OCI-LY7 (cell line): ENCODE data around the gene TWSG1. TPM values are rescaled to one million over a fixed set of nuclear protein-coding genes. Genes with fewer than 3 reads are reported as not detected.

Experiments
- BruUV-seq: library from RNA; stranded (reverse); fragments of 400-500 nt; replicated peaks from 2 replicates; lab custom pipeline; 2021; lab: Mats Ljungman, UMichigan
- CTCF ChIA-PET: fragments of 300-600 bp; sonication (Branson Sonifier 250); formaldehyde crosslinking; loops from one replicate; lab custom pipeline; 2022; ENCODE audit warnings: antibody characterized with exemption; ENCODE audit not compliant: unreplicated experiment; lab: Charles Lee
- POLR2A ChIA-PET: fragments of 300-600 bp; sonication (Branson Sonifier 250); formaldehyde crosslinking; loops from one replicate; lab custom pipeline; 2022; ENCODE audit warnings: antibody characterized with exemption; lab: Charles Lee
- DNase-seq: peaks from one replicate; pipeline ENCODE4 v3.0.0-alpha.2; 2015; ENCODE audit warnings: low spot score
- H2AFZ ChIP-seq: fragments of 200-600 bp; sonication (generic), shearing (Covaris generic); 2 replicates; pipeline ENCODE4 v1.6.1; 2014; ENCODE audit warnings: mild to moderate bottlenecking, antibody characterized with exemption, low read length, moderate library complexity
- H3K27ac ChIP-seq: fragments of 200-600 bp; sonication (generic); 2 replicates; pipeline ENCODE4 v1.5.1; 2014; ENCODE audit warnings: mixed run types, low read depth, mild to moderate bottlenecking, moderate library complexity, low read length, inconsistent platforms; ENCODE audit not compliant: poor library complexity, severe bottlenecking
- H3K36me3 ChIP-seq: fragments of 200-600 bp; sonication (generic); 2 replicates; pipeline ENCODE4 v1.6.1; 2014; ENCODE audit warnings: mild to moderate bottlenecking, antibody characterized with exemption, low read length, moderate library complexity, mixed read lengths; ENCODE audit not compliant: insufficient read depth
- H3K4me1 ChIP-seq: fragments of 200-600 bp; sonication (generic); 2 replicates; pipeline ENCODE4 v1.5.1; 2014; ENCODE audit warnings: mild to moderate bottlenecking, low read length; ENCODE audit not compliant: insufficient read depth, poor library complexity, severe bottlenecking
- H3K4me2 ChIP-seq: fragments of 200-600 bp; sonication (generic); 2 replicates; pipeline ENCODE4 v1.6.1; 2014; ENCODE audit warnings: mild to moderate bottlenecking, low read length
- H3K4me3 ChIP-seq: fragments of 200-600 bp; sonication (generic); 2 replicates; pipeline ENCODE4 v1.5.1; 2014; ENCODE audit warnings: mild to moderate bottlenecking, low read depth, low read length; ENCODE audit not compliant: poor library complexity, severe bottlenecking
- H3K79me2 ChIP-seq: fragments of 200-600 bp; sonication (generic); 2 replicates; pipeline ENCODE4 v1.6.1; 2016; ENCODE audit warnings: low read depth, mild to moderate bottlenecking, low read length, moderate library complexity, mixed read lengths; ENCODE audit not compliant: insufficient read depth
- H3K9me2 ChIP-seq: fragments of 200-600 bp; sonication (generic); 2 replicates; pipeline ENCODE4 v1.6.1; 2016; ENCODE audit warnings: mild to moderate bottlenecking, low read length, mixed read lengths; ENCODE audit not compliant: insufficient read depth
- H3K9me3 ChIP-seq: fragments of 200-600 bp; sonication (generic); 2 replicates; pipeline ENCODE4 v1.6.1; 2014; ENCODE audit warnings: mild to moderate bottlenecking, mixed run types, low read length, mixed read lengths
- H4K20me1 ChIP-seq: fragments of 200-600 bp; sonication (generic); 2 replicates; pipeline ENCODE4 v1.6.1; 2014; ENCODE audit warnings: mild to moderate bottlenecking, antibody characterized with exemption, low read length, moderate library complexity, mixed read lengths; ENCODE audit not compliant: insufficient read depth
- EZH2phosphoT487 ChIP-seq: fragments of 200-600 bp; sonication (generic); IDR thresholded peaks from 2 replicates; pipeline ENCODE4 v1.6.1; 2018; ENCODE audit warnings: low read depth, borderline replicate concordance, mild to moderate bottlenecking, mixed run types, antibody characterized with exemption, low read length, moderate library complexity, mixed read lengths
- intact Hi-C: fragments of 100-400 bp; cut with micrococcal nuclease; formaldehyde crosslinking; loops from one replicate; pipeline ENCODE4 v1.10.0; 2022; ENCODE audit not compliant: unreplicated experiment
- total RNA-seq, 2 experiments: library from RNA; depleted of rRNA in 1 of 2; stranded (reverse); fragments of >200 nt in 1 of 2; shearing (Covaris generic) in 1 of 2; gene quantifications; 2 replicates each; pipeline ENCODE4 v1.2.3, GENCODE V29; 2014 to 2022
- TF ChIP-seq, protein P1 (sequence below): fragments of 200-600 bp; sonication (generic); conservative IDR thresholded peaks from 2 replicates; pipeline ENCODE4 v1.5.1; 2014; ENCODE audit warnings: mild to moderate bottlenecking, antibody characterized with exemption, low read length, moderate library complexity, mixed read lengths

TWSG1 gene
- total RNA-seq, 2 experiments from 2014 or later, result 7.5 to 10.9 TPM

DNA sequence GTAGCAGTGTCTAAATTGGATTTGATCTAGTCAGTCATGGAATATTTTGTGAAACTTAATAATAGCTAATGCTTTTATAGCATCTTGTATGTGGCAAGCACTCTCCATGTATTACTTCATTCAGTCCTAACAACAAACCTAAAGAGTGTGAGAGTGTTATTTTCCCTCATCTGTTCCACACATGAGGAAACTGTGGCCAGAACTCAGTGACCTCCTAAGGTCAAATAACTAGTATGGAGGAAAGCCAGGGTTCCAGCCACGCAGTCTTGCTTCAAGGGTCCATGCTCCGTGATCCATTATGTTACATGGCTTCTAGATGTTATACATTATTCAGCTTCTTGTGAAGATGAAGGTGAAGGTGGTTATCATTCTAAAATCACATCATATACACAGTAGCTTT lies 45.5 kb downstream of the TWSG1 start:
- no peak for DNase-seq
- POLR2A ChIA-PET, result interaction anchor here (0.6 to 1.2 kb wide), 2 partner anchors 16 to 1052 kb away, joined by 3 read pairs; no protein-coding TSS in a partner anchor
- Histone ChIP-seq H4K20me1 (no peaks in the 10 kb centered on the region), H3K4me2 (no peak overlapping the region), H3K9me2 (no peaks in the 10 kb centered on the region), H3K36me3 (no peaks in the 10 kb centered on the region), H2AFZ (no peak overlapping the region), H3K9me3 (no peaks in the 10 kb centered on the region), H3K79me2 (no peaks in the 10 kb centered on the region), H3K4me1 (no peaks in the 10 kb centered on the region), H3K4me3 (no peak overlapping the region), H3K27ac (no peak overlapping the region)
- BruUV-seq, result no TSS peak
- TF ChIP-seq EZH2phosphoT487, result no peak
- TF ChIP-seq, protein P1, sequence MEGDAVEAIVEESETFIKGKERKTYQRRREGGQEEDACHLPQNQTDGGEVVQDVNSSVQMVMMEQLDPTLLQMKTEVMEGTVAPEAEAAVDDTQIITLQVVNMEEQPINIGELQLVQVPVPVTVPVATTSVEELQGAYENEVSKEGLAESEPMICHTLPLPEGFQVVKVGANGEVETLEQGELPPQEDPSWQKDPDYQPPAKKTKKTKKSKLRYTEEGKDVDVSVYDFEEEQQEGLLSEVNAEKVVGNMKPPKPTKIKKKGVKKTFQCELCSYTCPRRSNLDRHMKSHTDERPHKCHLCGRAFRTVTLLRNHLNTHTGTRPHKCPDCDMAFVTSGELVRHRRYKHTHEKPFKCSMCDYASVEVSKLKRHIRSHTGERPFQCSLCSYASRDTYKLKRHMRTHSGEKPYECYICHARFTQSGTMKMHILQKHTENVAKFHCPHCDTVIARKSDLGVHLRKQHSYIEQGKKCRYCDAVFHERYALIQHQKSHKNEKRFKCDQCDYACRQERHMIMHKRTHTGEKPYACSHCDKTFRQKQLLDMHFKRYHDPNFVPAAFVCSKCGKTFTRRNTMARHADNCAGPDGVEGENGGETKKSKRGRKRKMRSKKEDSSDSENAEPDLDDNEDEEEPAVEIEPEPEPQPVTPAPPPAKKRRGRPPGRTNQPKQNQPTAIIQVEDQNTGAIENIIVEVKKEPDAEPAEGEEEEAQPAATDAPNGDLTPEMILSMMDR, result no peak
- CTCF ChIA-PET, result no interaction called here
- intact Hi-C loops, result no loop called here

DNA sequence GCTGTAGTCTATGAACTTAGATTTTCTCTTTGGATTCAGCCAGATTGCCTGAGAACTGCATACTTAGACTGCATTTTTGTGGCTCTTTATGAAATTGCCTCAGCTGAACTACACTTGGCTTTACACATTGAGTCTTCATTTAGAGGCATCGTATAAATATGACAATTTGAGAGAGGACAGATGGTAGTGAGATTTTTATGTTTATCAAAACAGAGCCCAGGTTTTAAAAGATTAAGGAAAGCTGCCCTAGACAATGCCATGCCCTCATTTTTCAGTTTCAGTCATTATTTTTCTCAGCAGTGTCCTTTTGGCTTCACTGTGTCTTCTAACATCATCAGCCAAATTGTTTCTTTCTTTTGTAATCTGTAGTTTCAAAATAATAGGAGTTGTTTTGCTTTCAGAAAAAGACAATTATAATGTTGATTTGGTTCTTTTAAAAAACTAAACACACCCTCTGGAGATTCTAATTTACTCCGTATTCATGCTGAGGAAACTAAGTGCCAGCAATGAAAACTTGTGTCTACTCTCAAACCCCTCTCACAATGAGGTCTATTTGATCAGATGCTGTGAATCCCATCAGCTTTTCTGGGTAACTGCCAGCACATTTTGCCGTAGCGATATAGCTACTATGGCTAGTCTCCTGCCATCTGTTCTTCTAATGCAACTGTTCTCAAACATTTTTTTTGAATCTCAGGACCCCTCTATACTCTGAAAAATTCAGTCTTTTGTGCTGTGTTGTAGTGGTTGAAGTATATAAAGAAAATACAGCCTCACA lies 46.2 kb downstream of the TWSG1 start:
- ChIA-PET POLR2A (interaction anchor here (0.6 to 1.2 kb wide), 2 partner anchors 15 to 1053 kb away, joined by 3 read pairs; no protein-coding TSS in a partner anchor), CTCF (no interaction called here)
- TF ChIP-seq, protein P1, result no peak
- no peak for TF ChIP-seq EZH2phosphoT487
- intact Hi-C loops, result no loop called here
- Histone ChIP-seq H3K4me2 (no peak overlapping the region), H3K9me3 (no peaks in the 10 kb centered on the region), H3K36me3 (no peaks in the 10 kb centered on the region), H3K27ac (no peak overlapping the region), H3K4me3 (no peak overlapping the region), H4K20me1 (no peaks in the 10 kb centered on the region), H3K9me2 (no peaks in the 10 kb centered on the region), H2AFZ (no peak overlapping the region), H3K4me1 (no peaks in the 10 kb centered on the region), H3K79me2 (no peaks in the 10 kb centered on the region)
- DNase-seq, result no peak
- BruUV-seq, result no TSS peak

DNA sequence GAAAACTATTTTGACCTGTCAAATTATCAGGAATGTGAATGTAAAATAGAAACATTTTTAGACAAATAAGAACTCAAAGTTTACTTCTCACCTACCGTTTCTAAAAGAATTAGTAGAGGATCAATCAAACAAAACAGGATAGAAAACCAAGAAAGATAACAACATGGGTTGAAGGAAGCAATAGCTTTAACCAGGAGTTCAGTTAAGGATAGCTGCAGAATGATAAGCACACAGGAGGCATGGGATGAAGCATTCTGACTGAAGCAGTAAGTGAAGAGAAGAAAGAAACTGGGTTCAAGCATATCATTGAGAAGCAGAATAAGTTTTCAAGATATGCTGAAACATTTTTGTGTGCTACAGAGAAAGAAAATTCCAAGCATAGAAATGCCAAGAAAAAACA lies 52.3 kb downstream of the TWSG1 start:
- Histone ChIP-seq H3K4me3 (no peak overlapping the region), H4K20me1 (no peaks in the 10 kb centered on the region), H2AFZ (no peak overlapping the region), H3K36me3 (no peaks in the 10 kb centered on the region), H3K9me3 (no peaks in the 10 kb centered on the region), H3K4me1 (no peaks in the 10 kb centered on the region), H3K4me2 (no peak overlapping the region), H3K9me2 (no peaks in the 10 kb centered on the region), H3K27ac (no peak overlapping the region), H3K79me2 (no peaks in the 10 kb centered on the region)
- no peak for DNase-seq
- no peak for TF ChIP-seq EZH2phosphoT487
- TF ChIP-seq, protein P1, result no peak
- ChIA-PET CTCF (no interaction called here), POLR2A (interaction anchor here (0.6 kb wide), 1 partner anchor 774 kb away, joined by 3 read pairs; no protein-coding TSS in a partner anchor)
- intact Hi-C loops, result no loop called here
- BruUV-seq, result no TSS peak
